GM10248 (cell line): ENCODE data around the gene ZNF19.
"Not testable (repeated sequence)": the region's sequence is repeated elsewhere in the genome, so short reads cannot be mapped to it uniquely, and the experiment has no call there.

Source experiments
- CTCF ChIA-PET: fragments of 300-600 bp; sonication (Branson Sonifier 250); formaldehyde crosslinking; extraction: SDS; loops from one replicate; lab custom pipeline; 2021; ENCODE audit warnings: antibody characterized with exemption; lab: Yijun Ruan, JAX
- POLR2A ChIA-PET: fragments of 350-650 bp; sonication (Branson Sonifier 250); formaldehyde crosslinking; extraction: SDS; loops from one replicate; lab custom pipeline; 2020; ENCODE audit warnings: antibody characterized with exemption; lab: Yijun Ruan, JAX
- DNase-seq: peaks from one replicate; pipeline ENCODE4 v3.0.0; 2012; ENCODE audit errors: extremely low spot score
- TF ChIP-seq, protein P1 (sequence below): IDR thresholded peaks from 2 replicates; pipeline ENCODE4 v1.5.1; 2012; ENCODE audit warnings: mild to moderate bottlenecking, low read depth; ENCODE audit errors: extremely low read depth, missing control alignments, control extremely low read depth

ZNF19 gene

DNA sequence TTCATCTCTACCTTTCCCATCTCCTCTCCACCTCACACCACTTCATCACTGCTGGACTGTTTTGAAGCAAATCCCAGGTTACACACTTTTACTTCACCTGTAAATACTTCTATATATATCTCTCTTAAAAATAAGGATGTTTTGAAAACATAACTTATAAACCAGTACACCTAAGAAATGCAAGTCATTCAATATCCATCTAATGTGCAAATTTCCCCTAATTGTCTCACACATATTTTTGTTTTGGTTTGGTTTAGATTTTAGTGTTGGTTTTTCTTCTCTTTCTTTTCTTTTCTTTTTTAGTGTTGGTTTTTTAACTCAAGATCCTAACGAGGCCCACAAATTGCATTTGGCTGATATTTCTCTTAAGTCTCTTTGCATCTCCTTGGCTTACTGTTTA is 17.9 kb upstream of the ZNF19 start:
- ChIA-PET CTCF (interaction anchor here (1.7 kb wide), 1 partner anchor 31 kb away, joined by 4 read pairs; no protein-coding TSS in a partner anchor), POLR2A (no interaction called here)
- TF ChIP-seq, protein P1, sequence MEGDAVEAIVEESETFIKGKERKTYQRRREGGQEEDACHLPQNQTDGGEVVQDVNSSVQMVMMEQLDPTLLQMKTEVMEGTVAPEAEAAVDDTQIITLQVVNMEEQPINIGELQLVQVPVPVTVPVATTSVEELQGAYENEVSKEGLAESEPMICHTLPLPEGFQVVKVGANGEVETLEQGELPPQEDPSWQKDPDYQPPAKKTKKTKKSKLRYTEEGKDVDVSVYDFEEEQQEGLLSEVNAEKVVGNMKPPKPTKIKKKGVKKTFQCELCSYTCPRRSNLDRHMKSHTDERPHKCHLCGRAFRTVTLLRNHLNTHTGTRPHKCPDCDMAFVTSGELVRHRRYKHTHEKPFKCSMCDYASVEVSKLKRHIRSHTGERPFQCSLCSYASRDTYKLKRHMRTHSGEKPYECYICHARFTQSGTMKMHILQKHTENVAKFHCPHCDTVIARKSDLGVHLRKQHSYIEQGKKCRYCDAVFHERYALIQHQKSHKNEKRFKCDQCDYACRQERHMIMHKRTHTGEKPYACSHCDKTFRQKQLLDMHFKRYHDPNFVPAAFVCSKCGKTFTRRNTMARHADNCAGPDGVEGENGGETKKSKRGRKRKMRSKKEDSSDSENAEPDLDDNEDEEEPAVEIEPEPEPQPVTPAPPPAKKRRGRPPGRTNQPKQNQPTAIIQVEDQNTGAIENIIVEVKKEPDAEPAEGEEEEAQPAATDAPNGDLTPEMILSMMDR = no peak
- DNase-seq = no peak

DNA sequence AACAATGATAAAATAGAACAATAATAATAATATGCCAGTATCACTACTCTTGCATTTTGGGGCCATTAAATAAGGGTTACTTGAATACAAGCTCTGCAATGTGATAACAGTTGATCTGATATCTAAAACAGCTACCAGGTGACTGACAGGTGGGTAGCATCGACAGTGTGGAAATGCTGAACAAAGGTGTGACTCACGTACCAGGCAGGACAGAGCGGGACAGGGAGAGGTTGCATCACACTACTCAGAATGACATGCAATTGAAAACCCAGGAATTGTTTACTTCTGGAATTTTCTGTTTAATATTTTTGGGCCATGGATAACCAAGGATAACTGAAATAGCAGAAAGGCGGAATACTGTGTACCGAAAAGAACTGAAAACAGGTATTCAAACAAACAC is 15.8 kb upstream of the ZNF19 start:
- TF ChIP-seq, protein P1 = no peak
- ChIA-PET POLR2A (no interaction called here), CTCF (interaction anchor here (8.8 kb wide), 1 partner anchor 92 kb away, joined by 216 read pairs; no protein-coding TSS in a partner anchor)
- DNase-seq = no peak

DNA sequence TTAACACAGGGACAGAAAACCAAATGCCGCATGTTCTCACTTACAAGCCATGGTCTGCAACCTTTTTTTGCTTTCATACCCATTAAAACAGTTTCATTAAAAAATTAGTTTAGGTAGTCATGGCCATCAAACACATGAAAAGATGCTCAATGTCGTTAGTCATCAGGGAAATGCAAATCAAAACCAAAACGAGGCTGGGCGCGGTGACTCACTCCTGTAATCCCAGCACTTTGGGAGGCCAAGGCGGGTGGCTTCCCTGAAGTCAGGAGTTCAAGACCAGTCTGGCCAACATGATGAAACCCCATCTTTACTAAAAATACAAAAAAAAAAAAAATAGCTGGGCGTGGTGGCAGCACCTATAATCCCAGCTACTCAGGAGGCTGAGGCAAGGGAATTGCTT is 14.9 kb upstream of the ZNF19 start:
- CTCF ChIA-PET = interaction anchor here (8.8 kb wide), 1 partner anchor 91 kb away, joined by 216 read pairs; no protein-coding TSS in a partner anchor
- DNase-seq, POLR2A ChIA-PET: not testable (repeated sequence)

DNA sequence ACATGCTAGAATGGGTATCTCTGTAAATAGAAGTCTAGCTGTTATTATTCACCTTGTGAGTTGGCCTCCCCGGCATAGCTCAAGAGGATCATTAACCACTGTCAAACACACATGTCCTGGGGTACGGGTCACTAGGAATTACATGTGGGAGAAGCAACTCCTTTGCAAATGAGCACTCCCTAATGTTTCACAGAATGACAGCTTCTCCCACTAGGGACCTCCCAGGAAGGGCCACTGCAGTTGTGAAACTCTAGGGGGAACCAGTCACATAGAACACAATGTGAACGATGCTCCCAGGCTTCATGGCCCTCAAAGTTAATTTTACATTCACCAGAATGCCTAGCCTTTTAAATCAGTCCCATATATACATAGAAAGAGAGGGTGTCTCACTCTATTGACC is 12.4 kb upstream of the ZNF19 start:
- no peak for DNase-seq
- ChIA-PET POLR2A (no interaction called here), CTCF (interaction anchor here (0.8 to 8.8 kb wide), 18 partner anchors 8 to 511 kb away, joined by 3 to 216 read pairs (median 5); partner anchors contain the start of genes ZNF19 and ZNF23)
- TF ChIP-seq, protein P1 = peak; percentile 27

DNA sequence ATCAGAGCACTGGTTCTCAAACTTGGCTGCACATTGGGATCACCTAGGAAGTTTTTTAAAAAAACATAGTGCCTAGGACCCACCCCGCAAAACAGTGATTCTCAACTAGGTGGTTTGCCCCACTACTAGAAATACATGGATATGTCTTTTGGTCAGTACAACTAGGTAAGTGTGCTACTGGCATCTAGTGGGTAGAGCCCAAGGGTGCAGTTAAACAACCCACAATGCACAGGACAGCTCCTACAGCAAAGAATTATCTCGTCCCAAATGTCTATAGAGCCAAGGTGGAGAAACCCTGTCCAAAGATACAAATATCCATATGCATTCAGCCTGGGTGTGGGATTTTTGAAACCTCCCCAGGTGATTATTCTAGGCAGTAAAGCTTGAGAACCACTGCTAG is 11.8 kb upstream of the ZNF19 start:
- ChIA-PET POLR2A (no interaction called here), CTCF (interaction anchor here (0.8 to 8.8 kb wide), 23 partner anchors 8 to 511 kb away, joined by 3 to 216 read pairs (median 6); partner anchors contain the start of genes CHST4, ZNF19 and ZNF23)
- DNase-seq = no peak
- TF ChIP-seq, protein P1 = no peak

DNA sequence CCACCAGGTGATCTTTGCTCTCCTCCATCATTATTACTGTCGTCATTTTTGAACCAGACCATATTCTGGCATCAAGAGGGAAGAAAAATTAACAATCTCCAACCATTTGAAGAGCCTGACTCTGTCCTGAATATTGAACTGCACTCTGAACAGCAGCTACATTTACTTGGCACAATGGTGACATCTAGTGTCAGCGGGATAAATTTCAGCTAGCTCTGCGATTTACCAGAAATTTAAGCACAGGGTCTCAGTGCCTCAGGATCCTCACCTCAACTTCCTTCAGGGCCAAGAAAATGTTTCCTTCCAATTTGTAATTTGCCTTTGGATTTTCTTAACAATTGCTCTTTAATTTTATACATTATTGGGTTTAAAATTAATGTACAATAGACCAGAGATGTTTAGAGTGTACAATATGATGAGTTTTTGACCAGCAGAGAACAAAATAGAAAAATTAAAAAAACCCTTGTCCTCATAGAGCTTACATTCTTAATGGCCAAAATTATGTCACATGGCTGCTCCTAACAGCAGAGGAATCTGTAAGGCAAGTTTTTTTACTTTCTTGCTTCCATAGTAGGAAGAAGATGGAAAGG is 10.7 kb upstream of the ZNF19 start:
- TF ChIP-seq, protein P1 = peak; percentile 79
- ChIA-PET CTCF (interaction anchor here (0.7 to 8.8 kb wide), 37 partner anchors 10 to 728 kb away, joined by 3 to 216 read pairs (median 6); partner anchors contain the start of genes CALB2, CHST4, ZNF19 and ZNF23), POLR2A (no interaction called here)
- DNase-seq = peak; percentile 70

DNA sequence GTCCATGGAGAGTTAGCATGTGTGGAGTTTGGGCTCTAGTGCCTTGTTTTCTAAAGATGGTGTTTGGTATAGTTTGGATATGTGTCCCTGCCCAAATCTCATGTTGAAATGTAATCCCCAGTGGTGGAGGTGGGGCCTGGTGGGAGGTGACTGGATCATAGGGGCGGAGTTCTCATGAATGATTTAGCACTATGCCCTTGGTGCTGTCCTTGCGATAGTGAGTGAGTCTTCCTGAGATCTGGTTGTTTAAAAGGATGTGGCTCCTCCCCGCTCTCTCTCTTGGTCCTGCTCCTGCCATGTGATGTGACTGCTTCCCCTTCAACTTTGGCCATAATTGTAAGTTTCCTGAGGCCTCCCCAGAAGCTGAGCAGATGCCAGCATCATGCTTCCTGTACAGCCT is 8.9 kb upstream of the ZNF19 start:
- ChIA-PET CTCF (interaction anchor here (1.0 to 8.8 kb wide), 11 partner anchors 9 to 901 kb away, joined by 3 to 216 read pairs (median 13); partner anchors contain the start of genes CALB2, ZNF19 and ZNF23), POLR2A (no interaction called here)
- TF ChIP-seq, protein P1 = no peak
- DNase-seq = no peak
